Stimulated activated CD4-positive, alpha-beta T cell treated with anti-CD3 and anti-CD28 coated beads, Interleukin-4, amount 100 ng/mL, for 24 hours (primary cell): ENCODE results near the gene ATF6B.
A peak's percentile ranks its signal among the peaks of the same experiment; 100 is the strongest.
"Not testable (repeated sequence)": the region's sequence is repeated elsewhere in the genome, so short reads cannot be mapped to it uniquely, and the experiment has no call there.

Experiments
- DNase-seq: peaks from one replicate; pipeline ENCODE4 v3.0.0-alpha.2; 2020

The ATF6B gene

DNA sequence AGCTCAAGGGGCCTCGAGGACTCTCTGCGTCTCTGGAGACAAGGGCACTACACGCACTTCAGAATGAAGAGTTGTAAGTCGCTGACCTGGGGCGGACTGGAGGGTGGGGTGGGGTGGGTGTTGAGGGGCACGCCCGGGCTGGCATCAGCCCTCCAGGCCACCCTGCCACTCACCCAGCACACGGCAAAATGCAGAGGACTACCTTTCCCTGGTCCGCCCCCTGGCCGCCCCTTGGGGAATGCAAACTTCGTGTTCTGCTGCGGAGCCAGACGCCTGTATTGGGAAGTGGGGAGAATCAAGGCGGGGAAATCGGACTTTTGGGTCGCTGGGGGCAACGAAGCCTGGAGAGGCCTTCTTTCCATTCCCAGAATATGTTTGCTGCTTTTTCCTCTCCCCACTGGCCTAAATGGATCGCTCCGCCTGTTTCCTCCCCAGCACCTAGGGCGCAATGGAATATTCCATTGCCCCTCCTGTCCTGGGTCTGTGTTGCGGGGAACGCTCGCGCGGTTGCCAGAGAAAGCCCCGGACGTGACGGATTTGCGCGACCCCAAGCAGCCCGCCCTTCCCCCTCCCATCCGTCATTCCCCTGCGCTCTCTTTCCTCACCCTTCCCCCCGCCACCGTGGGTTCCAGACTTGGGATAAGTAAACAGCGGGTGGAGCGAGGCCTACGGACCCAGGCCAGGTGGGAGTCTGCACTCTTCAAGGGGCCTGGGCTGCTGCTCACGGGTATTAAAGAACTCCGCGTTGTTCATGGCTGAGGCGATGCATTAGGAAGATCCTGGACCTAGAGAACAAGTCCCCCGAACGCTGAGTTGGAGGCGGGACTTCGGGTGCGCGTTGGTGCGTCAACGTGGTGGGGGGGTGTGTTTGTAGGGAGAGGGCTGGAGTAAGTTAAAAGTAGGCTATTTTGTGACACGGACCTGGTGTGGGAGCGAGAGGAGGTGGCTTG lies 25.8 kb upstream of the ATF6B start, which contains the start of gene PPT2:
Gene PPT2 (plus strand): TSS at position 578 of the 950 bp plus-strand sequence. CDS start 454 bp downstream, outside the sequence.
- DNase-seq, result peak; percentile 76

DNA sequence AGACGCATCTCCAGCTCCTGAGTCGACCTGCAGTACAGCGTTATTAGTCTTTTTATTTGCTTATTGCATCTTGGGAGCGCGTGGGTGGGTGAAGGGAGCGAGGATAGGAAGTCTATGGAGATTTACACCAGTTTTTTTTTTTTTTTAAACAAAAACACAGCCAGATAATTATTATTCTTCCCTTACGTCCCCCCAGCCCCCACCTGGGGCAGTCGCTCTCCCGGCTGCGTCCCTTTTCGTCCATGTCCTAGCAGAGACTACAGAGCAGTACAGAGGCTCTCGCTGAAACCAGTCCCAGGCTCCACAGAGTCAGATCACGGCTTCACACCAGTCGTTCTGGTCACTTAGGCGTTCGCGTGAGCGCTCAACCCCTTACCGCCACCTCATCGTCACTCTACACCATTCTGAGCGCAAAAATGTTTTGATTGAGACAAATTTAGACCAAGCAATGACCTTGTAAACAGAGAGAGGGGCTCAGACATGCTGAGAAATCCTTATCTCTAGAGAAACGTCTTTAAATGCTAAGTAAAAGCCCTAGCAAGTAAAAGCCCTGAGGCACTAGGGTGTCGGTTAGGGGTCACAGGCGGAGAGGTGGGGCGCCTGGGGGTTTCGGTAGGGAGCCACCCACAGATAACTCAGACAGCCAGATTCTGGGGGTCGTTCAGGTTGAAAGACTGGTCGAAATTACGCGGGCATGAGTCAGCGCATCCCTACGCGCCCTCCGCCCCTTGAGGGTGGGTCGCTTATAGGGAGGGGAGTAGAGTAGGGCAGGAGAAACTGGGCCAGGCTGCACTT lies 24.9 kb upstream of the ATF6B start:
- no peak for DNase-seq

DNA sequence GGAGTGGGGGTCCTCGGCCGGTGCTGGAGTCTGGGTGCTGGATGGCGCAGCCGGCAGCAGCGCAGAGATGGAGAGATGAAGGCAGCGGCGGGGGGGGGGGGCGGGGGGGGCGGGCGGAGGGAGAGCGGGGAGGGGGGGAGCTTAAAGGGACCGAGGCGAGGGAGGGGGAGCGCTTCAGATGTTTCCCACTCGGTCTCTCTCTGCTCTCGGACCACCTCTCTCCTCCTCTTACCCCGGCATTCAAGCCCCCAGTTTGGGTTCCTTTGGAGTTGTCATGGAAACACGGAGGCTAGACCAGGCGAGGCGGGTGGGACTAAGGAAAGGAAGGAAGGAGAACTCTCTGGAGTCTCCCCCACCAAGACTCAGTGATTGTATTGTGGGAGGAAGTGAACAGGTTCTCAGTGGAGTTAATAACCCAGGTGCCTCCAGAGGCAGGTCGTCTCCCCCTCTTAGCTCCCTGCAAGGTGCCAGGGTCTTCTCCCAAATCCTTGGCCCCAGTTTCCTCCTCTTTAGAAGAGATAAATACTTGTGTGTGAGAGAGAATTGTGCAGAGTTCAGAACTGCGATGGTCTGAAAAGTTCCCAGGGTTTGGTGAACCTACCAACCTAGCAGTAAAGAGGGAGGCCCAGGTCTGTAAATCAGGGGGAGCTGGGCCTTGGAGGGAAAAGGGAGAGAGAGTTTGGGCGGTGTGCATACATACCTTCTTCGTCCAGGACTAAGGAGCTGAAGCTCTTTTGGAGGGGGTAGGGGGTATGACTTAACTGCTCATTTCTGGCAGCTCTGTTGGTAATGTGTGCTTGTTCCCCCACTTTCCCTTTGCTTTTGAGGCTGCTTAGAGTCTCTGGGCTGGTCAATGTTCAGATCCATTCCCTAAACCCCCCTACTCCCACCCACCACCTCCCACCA lies 24.1 kb upstream of the ATF6B start, which contains the start of gene PRRT1:
Gene PRRT1 (minus strand): TSS at position 77 of the 906 bp plus-strand sequence. CDS start 112 bp downstream, outside the sequence.
- DNase-seq, result no peak

GRCh38 chr6:32151181-32151862 lies 23.3 kb upstream of the ATF6B start:
- DNase-seq, result no peak

- DNase-seq, result no peak
Observed at GRCh38 chr6:32149932-32150870, 22.2 kb upstream of the ATF6B start.

DNA sequence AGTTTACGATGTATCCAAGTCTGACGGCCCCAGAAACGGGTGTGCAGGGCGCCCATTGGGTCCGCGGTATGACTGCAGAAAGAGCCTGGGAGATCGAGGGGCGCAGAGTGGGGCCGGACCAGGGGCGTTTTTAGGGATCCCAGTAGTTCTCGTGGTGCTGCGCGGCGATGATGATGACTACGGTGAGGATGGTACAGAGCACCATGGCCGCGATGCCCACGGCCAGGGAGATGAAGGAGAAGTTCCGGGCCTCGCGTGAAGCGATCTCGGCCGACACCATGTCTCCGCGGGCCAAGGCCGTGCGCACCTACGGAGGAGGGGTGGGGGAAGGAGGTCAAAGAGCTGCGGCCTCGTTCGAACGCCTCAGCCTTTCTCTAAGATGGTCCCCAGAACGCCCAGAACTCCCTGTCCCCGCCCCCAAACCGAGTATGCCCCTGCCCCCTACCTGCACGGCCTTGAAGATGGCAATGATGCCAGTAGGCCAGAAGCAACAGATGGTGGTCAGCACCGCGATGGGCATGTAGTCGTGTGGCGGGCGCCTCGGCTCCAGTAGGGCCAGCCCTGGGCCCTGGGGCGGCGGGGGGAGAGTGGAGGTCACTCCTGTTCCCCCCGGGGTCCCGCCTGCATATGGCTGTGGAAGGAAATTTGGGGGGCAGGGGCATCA lies 21.2 kb upstream of the ATF6B start:
- no peak for DNase-seq

DNA sequence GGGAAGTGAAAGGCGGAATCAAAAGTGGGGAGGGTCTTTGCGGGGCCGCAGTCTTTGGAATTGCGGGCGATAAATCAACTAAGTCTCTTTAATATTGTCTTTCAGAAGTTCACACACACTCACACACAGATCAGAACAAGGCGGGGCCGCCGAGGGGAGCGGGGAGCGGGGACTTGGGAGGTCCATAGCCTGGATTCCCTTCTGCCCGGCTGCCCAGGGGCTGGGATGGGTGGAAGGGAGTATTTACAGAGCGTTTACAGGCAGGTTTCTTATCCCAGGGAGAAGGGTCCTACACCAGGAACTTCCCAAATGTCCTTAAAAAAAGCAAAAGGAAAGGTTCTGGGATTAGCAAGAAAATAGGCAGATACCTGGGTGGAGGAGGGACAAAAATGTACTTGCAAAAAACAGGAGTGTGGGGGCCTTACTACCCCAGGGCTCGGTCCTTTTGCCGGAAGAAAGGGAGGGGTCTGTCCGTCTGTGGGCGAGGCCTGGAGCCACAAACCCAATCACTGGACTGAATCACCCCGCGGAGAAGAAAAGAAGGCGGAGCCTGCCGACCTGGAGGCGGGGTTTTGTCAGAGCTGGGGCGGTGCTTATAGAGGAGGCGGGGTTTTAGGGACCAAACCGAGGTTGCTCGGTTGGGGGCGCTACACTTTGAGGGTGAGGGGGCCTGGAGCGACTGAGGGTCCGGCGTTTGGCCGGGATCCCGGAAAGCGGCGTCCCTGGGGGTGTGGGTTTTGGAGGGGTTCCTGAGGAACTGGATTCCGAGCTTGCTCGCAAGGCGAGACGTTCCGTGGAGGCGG lies 20.4 kb upstream of the ATF6B start:
- DNase-seq, result peak; percentile 70

DNA sequence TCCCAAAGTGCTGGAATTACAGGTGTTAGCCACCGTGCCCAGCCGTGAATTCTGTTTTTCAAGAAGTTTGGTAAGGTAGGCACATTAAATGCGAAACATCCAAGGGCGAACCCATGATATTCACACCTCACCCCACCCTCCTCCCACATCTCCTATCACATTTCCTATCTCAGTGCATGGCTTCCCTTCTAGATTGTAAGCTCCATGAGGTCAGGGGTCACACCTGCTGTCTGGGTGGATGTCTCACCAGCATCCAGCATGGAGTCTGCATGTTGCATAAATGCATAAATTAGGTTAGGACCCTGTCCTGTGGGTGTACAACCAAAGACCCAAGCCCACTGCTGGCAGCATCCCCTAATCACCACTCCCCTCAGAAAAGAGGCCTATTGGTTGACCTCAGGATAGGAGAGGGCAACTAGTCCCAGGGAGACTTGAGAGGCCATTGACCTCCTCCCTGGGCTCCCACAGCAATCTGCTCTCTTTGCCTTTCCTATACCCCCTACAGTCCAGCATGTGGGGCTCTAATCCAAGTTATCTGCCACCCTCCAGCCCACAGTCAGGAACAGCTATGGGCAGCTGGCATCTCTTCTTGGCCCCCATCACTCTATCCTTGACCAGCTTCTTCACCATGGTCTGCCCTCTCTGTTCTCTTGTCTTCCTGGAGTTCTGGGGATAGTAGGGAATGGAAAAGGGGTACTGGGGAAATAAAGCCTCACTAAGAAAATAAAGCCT lies 19.5 kb upstream of the ATF6B start:
- DNase-seq, result no peak

DNA sequence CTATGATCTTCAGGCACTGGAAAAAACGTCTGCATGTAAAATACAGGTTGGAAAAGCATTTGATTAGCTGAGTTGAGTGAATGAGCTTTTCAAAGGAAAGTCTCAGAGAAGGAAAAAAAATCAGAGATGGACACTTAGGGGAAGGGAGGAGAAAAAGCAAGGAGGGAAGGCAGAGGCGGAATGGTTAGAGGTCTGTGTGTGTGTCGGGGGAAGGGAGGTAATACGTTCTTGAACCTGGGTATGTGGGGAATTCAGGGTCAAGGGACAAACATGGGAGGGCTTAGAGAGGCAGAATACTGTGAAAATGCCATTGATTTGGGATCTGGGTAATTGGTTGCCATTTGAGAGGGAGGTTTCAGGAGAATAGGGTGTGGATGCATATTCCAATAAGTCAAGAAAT lies 18.6 kb upstream of the ATF6B start:
- DNase-seq, result no peak

DNA sequence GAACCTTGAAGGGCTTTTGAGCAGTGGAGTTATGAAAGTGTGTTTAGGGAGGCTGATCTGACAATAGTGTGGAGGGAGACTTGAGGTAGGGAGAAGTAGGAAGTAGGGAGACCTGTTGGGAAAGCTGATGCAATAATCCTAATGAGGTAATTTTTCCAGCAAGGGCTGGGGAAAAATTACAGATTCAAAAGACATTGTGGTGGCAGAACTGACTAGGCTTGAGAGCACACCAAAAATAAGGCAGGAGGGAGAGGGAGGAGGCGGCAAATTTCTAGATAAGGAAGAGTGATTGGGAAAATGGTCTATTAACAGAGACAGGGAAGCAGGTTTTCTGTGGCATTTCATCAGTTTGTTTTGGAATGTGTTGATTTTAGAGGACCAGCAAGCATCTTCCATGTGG lies 18.2 kb upstream of the ATF6B start:
- DNase-seq, result no peak

DNA sequence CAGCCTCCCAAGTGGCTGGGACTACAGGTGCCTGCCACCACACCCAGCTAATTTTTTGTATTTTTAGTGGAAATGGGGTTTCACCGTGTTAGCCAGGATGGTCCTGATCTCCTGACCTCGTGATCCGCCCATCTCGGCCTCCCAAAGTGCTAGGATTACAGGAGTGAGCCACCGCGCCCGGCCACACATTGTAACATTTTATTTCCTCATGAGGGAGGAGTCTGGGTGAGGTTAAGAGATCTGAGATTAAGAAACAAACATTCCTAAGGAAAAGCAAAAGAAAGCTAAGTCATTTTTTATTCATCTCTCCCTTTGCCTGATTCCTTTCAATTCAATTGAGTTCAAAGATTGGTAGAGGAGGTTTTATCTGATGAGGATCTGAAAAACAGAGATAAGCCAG lies 16.2 kb upstream of the ATF6B start:
- DNase-seq, result not testable (repeated sequence)

DNA sequence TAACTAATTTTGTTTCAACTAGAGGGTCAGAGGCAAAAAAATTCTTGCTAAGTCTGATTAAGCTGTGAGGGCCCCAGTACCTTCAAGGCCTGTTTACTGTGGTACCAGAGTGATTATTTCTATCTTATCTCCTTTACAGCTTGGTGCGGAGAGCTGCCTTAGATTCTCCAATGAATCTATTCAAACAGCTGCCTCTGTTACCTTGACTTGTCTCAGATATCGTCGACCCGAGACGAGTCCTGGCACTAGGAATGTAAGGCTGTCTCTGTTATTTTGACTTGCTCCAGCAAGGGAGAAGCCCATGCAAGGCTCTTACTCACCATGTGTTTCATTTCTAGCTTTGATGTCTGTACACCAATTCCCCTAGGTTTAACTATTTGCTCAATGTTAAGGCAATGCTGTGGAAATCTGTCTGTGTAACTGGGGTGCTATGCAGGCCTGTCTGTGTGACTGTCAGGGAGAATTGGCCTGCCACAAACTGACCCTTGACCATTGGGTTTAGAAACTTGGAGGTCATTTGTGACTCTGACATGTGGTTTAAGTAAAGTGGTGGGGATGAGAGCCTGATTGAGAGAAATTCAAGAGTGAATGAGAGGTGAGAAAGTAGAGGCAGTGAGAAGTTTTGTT lies 12.5 kb upstream of the ATF6B start:
- no peak for DNase-seq

- DNase-seq, result no peak
Observed at GRCh38 chr6:32139590-32139989, 11.5 kb upstream of the ATF6B start.

GRCh38 chr6:32137454-32137853 lies 9.4 kb upstream of the ATF6B start:
- no peak for DNase-seq

DNA sequence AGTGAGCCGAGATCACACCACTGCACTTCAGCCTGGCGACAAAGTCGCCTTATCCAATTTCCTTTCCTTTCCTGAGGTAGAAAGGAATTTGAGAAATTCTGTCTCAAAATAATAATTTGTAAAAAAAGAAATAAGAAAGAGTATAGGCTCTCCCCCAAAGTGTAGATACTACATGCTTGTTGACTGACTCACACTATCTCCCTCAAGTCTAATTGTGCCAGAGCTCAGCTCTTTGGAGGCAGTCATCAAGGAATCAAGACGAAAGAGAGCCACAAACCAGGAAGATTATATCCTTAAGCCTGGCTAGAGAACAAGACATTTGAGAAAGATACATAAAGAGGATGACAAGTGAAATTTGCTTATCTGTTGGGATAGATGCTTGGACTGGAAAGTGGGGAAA lies 5.7 kb upstream of the ATF6B start:
- DNase-seq, result no peak

GRCh38 chr6:32132110-32132509 lies 4.1 kb upstream of the ATF6B start:
- no peak for DNase-seq

- no peak for DNase-seq
Observed at GRCh38 chr6:32131439-32131948, 3.4 kb upstream of the ATF6B start.
